Spleen (tissue), 11 donors: ENCODE results near the gene PAM. TPM values are rescaled to one million over a fixed set of nuclear protein-coding genes. Genes with fewer than 3 reads are reported as not detected.

Experiments used
- DNase-seq: peaks from one replicate; pipeline ENCODE4 v3.0.0-alpha.2; 2020
- H3K27ac ChIP-seq, 8 donors: fragments of 200-600 bp; sonication (generic) in 7 of 8; 1 replicate in 4 of 8; 2 replicates in 4 of 8; pipeline versions ENCODE4 v1.5.0 to v1.8.0; 2016 to 2021; ENCODE audit warnings: inconsistent platforms in 4 of 8, mild to moderate bottlenecking in 4 of 8, moderate library complexity in 1 of 8
- H3K27me3 ChIP-seq, 7 donors: fragments of 200-600 bp; sonication (generic) in 6 of 7; replicated peaks in 1 of 7; 1 replicate in 4 of 7; 2 replicates in 3 of 7; pipeline versions ENCODE4 v1.5.0 to v1.8.0; 2016 to 2021; ENCODE audit warnings: inconsistent platforms in 3 of 7, mild to moderate bottlenecking in 1 of 7
- H3K36me3 ChIP-seq, 6 donors: fragments of 200-600 bp; sonication (generic) in 5 of 6; 1 replicate in 4 of 6; 2 replicates in 2 of 6; pipeline versions ENCODE4 v1.5.0 to v1.8.0; 2016 to 2021; ENCODE audit warnings: inconsistent platforms in 2 of 6
- H3K4me1 ChIP-seq, 6 donors: fragments of 200-600 bp; sonication (generic) in 5 of 6; 1 replicate in 3 of 6; 2 replicates in 3 of 6; pipeline versions ENCODE4 v1.5.0 to v1.8.0; 2016 to 2021; ENCODE audit warnings: inconsistent platforms in 3 of 6
- H3K4me3 ChIP-seq, 8 donors: fragments of 200-600 bp; sonication (generic) in 7 of 8; 1 replicate in 4 of 8; 2 replicates in 4 of 8; pipeline versions ENCODE4 v1.5.0 to v1.8.0; 2016 to 2021; ENCODE audit warnings: inconsistent platforms in 4 of 8, mild to moderate bottlenecking in 4 of 8, moderate library complexity in 2 of 8
- H3K9me3 ChIP-seq, 8 donors: fragments of 200-600 bp; sonication (generic) in 7 of 8; 1 replicate in 4 of 8; 2 replicates in 4 of 8; pipeline versions ENCODE4 v1.5.0 to v1.8.0; 2016 to 2021; ENCODE audit warnings: inconsistent platforms in 4 of 8
- POLR2A ChIP-seq, 3 donors: fragments of 450-650 bp; IDR thresholded peaks; one replicate each; pipeline ENCODE4 v1.5.1; 2017; ENCODE audit warnings: antibody characterized with exemption in 3 of 3, mild to moderate bottlenecking in 1 of 3
- POLR2AphosphoS5 ChIP-seq, 3 donors: sonication (generic); formaldehyde crosslinking; IDR thresholded peaks; one replicate each; pipeline ENCODE4 v1.5.1; 2017; ENCODE audit warnings: antibody characterized with exemption in 3 of 3
- WGBS, 5 donors: extraction: QIAGEN DNeasy Blood & Tissue Kit in 3 of 5; methylation state at CpG; one replicate each; pipeline versions ENCODE4 v1.1.5 to v1.1.7; 2013 to 2018; 5-methylcytosine and 5-hydroxymethylcytosine counted together
- intact Hi-C: fragments of 100-400 bp; cut with DNase I; formaldehyde crosslinking; loops from one replicate; pipeline ENCODE4 v1.15.0; 2023; ENCODE audit warnings: low total_unique reads
- polyA plus RNA-seq, 3 donors: library from polyadenylated mRNA; stranded (reverse); fragments of 200-250 nt; gene quantifications; one replicate each; pipeline ENCODE4 v1.2.1, GENCODE V29; 2013
- total RNA-seq, 7 donors: library from RNA; depleted of rRNA in 3 of 7; stranded (reverse); fragments of >200 nt in 3 of 7; fragmentation: NEBNext Ultra II Directional in 4 of 7; extraction: Animal tissue kit (Norgen Biotek cat#: 25700) in 4 of 7; gene quantifications; one replicate each; pipeline versions ENCODE4 v1.1.0 to v1.2.1, GENCODE V29; 2016 to 2021
- TF ChIP-seq, protein P1 (sequence below), 11 experiments: fragments of 200-600 bp in 7 of 11; fragments of 450-650 bp in 4 of 11; sonication (generic) in 4 of 11; IDR thresholded peaks in 8 of 11; conservative IDR thresholded peaks in 3 of 11; 1 replicate in 7 of 11; 2 replicates in 4 of 11; pipeline versions ENCODE4 v1.4.0 to v1.8.0; 2016 to 2021; ENCODE audit warnings: antibody characterized with exemption in 11 of 11, inconsistent platforms in 4 of 11, mild to moderate bottlenecking in 1 of 11
- donor health status: healthy with polysubstance abuse.
- donor health status: DM: no; HTN: no; CAD: no; lungs with moderate emphysema.
- donor health status: DM: no; HTN: no; CAD: no.
- donor health status: Bipolar disorder and iron deficiency.
- donor health status: healthy.
- donor health status: DM: no; HTN: no; CAD: no.
- donor health status: DM: yes; HTN: yes; CAD: no.

Gene PAM
- total and polyA plus RNA-seq, 10 donors = 37.4 to 155 (median 110) TPM

DNA sequence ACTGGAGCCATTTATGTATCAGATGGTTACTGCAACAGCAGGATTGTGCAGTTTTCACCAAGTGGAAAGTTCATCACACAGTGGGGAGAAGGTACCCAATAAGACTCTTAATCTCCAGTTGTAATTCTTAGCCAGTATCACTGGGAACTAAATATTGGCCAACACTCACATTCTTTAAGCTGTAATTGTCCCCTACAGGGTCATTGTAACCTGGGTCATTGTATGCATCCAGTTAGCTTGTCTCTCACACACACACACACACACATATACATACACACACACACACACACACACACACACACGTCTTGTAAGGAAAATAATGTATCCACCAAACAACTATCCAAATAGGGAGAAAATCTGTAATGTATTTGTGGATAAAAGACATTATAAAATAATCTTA, 251.8 kb downstream of the PAM start:
- no peak for DNase-seq
- H3K4me1 ChIP-seq = no peaks in the 10 kb centered on the region
- H3K27ac ChIP-seq = no peak overlapping the region
- H3K9me3 ChIP-seq = peaks cover 0 to 2% (median 0%) of the 10 kb centered on the region in 8 donors
- 70 to 92% (median 86%) methylated on average over 1 of the region's 1 CpG for WGBS, 5 donors
- no peak overlapping the region for H3K4me3 ChIP-seq
- peaks cover 0 to 66% (median 10%) of the 10 kb centered on the region in 6 donors for H3K36me3 ChIP-seq
- TF ChIP-seq, protein P1, sequence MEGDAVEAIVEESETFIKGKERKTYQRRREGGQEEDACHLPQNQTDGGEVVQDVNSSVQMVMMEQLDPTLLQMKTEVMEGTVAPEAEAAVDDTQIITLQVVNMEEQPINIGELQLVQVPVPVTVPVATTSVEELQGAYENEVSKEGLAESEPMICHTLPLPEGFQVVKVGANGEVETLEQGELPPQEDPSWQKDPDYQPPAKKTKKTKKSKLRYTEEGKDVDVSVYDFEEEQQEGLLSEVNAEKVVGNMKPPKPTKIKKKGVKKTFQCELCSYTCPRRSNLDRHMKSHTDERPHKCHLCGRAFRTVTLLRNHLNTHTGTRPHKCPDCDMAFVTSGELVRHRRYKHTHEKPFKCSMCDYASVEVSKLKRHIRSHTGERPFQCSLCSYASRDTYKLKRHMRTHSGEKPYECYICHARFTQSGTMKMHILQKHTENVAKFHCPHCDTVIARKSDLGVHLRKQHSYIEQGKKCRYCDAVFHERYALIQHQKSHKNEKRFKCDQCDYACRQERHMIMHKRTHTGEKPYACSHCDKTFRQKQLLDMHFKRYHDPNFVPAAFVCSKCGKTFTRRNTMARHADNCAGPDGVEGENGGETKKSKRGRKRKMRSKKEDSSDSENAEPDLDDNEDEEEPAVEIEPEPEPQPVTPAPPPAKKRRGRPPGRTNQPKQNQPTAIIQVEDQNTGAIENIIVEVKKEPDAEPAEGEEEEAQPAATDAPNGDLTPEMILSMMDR (IDR thresholded peaks at IDR 0.05 in 8 of 11, conservative IDR thresholded peaks at IDR 0.05 in 3 of 11) = no peak
- TF ChIP-seq POLR2AphosphoS5 (IDR thresholded peaks at IDR 0.05) (no peak), POLR2A (IDR thresholded peaks at IDR 0.05) (no peak)
- intact Hi-C loops = no loop called here
- H3K27me3 ChIP-seq = no peaks in the 10 kb centered on the region

DNA sequence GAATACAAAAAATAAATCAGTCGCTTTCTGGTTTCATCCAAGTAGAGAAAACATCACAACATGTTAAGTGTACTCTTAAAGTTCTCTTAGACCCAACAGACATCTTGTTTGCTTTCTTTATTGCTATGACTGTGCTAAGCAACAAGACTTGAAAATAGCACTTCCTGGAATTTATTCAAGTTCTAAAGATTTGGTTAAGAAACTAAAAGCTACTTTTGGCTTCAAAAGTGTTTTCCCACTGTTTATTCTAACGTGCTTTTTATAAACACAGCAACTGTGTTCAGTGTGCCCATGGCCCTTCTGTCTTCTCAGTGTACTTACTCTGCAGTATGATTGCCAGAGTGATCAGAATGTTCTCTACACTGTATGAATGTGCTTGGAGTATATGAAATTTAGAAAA, 255.1 kb downstream of the PAM start:
- Histone ChIP-seq H3K9me3 (peaks cover 0 to 15% (median 0%) of the 10 kb centered on the region in 8 donors), H3K27ac (peak overlapping the region in 1 of 8 donors; percentile 3), H3K4me3 (no peak overlapping the region), H3K27me3 (no peaks in the 10 kb centered on the region), H3K36me3 (peaks cover 0 to 75% (median 10%) of the 10 kb centered on the region in 6 donors), H3K4me1 (no peaks in the 10 kb centered on the region)
- TF ChIP-seq POLR2AphosphoS5 (IDR thresholded peaks at IDR 0.05) = no peak
- TF ChIP-seq, protein P1 (IDR thresholded peaks at IDR 0.05 in 8 of 11, conservative IDR thresholded peaks at IDR 0.05 in 3 of 11) = no peak
- DNase-seq = no peak
- intact Hi-C loops = no loop called here
- 64 to 82% (median 73%) methylated on average over 2 of the region's 2 CpGs for WGBS, 5 donors

DNA sequence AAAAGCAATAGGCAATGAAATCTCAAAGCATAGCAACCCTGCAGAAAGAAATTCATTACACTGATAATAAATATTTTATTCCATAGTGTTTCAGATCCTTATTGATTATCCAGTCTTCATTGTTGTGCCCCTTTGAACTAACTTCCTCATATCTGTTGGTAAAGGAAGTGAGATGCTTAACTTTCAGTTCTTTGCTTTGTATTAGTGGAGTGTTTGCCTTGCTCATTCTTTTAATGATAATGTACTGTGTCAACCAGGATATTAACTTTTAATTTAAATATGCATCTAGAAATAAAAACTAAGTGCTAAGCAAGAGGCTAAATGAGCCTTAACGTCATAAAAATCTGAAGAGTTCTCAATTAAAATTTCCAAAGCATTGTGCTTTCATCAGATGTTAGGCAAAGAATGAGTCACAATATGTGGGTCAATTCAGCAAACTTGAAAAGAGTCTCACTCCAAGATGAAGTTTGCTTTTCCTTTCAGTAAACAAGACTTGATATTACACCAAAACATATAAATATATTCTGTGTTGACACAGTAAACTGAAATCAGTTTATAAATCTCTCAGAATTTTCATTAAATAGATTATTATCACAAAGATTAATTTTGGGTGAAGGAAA, 258.9 kb downstream of the PAM start:
- Histone ChIP-seq H3K9me3 (peaks cover 0 to 15% (median 0%) of the 10 kb centered on the region in 8 donors), H3K27ac (no peak overlapping the region), H3K27me3 (no peaks in the 10 kb centered on the region), H3K4me1 (no peaks in the 10 kb centered on the region), H3K4me3 (no peak overlapping the region), H3K36me3 (peaks cover 0 to 72% (median 10%) of the 10 kb centered on the region in 6 donors)
- TF ChIP-seq, protein P1 (IDR thresholded peaks at IDR 0.05 in 8 of 11, conservative IDR thresholded peaks at IDR 0.05 in 3 of 11) = no peak
- TF ChIP-seq POLR2A (IDR thresholded peaks at IDR 0.05) = no peak
- no peak for TF ChIP-seq POLR2AphosphoS5 (IDR thresholded peaks at IDR 0.05)
- intact Hi-C loops = no loop called here
- DNase-seq = no peak
- whole genome bisulfite sequencing, 5 donors = 0 to 88% (median 50%) methylated on average over 1 of the region's 1 CpG

DNA sequence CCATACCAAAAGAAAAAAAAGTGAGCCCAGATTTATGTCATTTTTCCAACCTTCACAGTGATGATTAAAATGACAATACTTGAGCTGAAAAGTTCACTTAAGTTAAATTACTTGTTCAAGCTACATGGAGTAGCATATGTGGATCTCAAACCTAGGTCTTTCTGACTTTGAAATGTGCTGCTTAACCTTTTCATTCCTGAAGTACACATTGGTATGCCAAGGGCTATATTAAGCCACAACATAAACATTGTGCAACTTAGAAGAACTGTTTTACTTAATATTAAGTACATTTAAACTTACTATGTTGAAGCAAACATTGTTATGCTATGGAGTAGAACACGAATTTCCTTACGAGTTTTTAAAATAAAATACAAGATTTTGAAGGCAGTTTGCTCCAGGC, 259.9 kb downstream of the PAM start:
- no peak for DNase-seq

More for the DNA sequence above, 259.9 kb downstream of the PAM start:
- Histone ChIP-seq H3K4me1 (no peaks in the 10 kb centered on the region), H3K27me3 (no peaks in the 10 kb centered on the region), H3K27ac (no peak overlapping the region), H3K36me3 (peaks cover 0 to 73% (median 6%) of the 10 kb centered on the region in 6 donors), H3K4me3 (no peak overlapping the region), H3K9me3 (peaks cover 0 to 15% (median 0%) of the 10 kb centered on the region in 8 donors)
- intact Hi-C loops = no loop called here
- TF ChIP-seq, protein P1 (IDR thresholded peaks at IDR 0.05 in 8 of 11, conservative IDR thresholded peaks at IDR 0.05 in 3 of 11) = no peak
- TF ChIP-seq POLR2A (IDR thresholded peaks at IDR 0.05) = no peak
- no peak for TF ChIP-seq POLR2AphosphoS5 (IDR thresholded peaks at IDR 0.05)
- 87 to 98% (median 92%) methylated on average over 2 of the region's 2 CpGs for WGBS, 5 donors
